ENCODE data around the gene MED15.

The MED15 gene

DNA sequence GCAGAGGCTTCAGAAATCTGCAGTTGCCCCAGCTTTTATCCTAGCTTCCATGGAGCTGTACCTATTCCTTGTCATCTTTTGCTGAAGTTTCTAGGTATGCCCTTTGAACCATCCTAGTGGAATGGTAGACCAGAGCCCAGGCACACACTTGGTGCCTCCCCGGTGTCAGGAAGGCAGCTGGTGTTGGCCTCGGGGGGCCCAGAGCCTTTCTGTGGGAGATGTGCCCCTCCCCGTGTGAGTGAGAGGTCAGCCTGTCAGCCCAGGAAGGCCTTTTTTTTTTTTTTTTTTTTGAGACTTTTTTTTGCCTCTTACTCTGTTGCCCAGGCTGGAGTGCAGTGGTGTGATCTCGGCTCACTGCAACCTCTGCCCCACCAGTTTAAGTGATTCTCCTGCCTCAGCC is 58.4 kb downstream of the MED15 start:
- Histone ChIP-seq H3K27me3 (no peaks in the 10 kb centered on the region), H3K27ac (no peak overlapping the region), H3K4me3 (no peak overlapping the region), H3K9me3 (no peaks in the 10 kb centered on the region), H3K4me1 (peaks cover 0 to 43% (median 35%) of the 10 kb centered on the region in 4 donors), H3K36me3 (peaks cover 31 to 60% (median 54%) of the 10 kb centered on the region in 3 donors)
- TF ChIP-seq, protein P1, sequence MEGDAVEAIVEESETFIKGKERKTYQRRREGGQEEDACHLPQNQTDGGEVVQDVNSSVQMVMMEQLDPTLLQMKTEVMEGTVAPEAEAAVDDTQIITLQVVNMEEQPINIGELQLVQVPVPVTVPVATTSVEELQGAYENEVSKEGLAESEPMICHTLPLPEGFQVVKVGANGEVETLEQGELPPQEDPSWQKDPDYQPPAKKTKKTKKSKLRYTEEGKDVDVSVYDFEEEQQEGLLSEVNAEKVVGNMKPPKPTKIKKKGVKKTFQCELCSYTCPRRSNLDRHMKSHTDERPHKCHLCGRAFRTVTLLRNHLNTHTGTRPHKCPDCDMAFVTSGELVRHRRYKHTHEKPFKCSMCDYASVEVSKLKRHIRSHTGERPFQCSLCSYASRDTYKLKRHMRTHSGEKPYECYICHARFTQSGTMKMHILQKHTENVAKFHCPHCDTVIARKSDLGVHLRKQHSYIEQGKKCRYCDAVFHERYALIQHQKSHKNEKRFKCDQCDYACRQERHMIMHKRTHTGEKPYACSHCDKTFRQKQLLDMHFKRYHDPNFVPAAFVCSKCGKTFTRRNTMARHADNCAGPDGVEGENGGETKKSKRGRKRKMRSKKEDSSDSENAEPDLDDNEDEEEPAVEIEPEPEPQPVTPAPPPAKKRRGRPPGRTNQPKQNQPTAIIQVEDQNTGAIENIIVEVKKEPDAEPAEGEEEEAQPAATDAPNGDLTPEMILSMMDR (IDR thresholded peaks at IDR 0.05): no peak
- intact Hi-C loops (cut with DNase I; ENCODE audit: low total_unique reads): loop anchor here (5.0 kb wide), 1 partner anchor 68 kb away; the partner anchor contains the start of gene KLHL22
- no peak for DNase-seq

DNA sequence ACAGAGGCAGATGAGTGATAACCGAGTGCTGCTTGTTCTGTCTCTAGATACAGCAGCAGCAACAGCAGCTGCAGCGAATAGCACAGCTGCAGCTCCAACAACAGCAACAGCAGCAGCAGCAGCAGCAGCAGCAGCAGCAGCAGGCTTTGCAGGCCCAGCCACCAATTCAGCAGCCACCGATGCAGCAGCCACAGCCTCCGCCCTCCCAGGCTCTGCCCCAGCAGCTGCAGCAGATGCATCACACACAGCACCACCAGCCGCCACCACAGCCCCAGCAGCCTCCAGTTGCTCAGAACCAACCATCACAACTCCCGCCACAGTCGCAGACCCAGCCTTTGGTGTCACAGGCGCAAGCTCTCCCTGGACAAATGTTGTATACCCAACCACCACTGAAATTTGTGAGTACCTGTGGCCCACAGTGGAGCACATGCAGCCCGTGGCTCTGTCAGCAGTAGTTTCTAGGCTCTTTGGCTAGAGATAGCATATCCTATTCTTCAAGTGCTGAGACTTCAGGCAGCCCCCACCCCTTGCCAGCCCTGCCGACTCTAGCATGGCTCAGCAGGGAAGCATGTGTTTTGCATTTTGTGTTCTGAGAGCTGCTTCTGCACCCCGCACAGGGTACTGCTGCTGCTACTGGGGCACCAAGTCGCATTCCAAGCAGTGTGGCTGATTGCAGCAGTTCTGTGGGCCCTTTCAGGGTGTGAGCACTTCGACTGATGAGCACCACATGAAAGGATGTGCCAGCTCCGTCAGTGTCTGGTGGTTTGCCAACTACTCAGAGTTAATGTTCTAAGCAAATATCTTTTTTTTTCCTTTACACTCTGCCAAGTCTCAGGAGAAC is 59.2 kb downstream of the MED15 start:
- peaks cover 0 to 43% (median 35%) of the 10 kb centered on the region in 4 donors for H3K4me1 ChIP-seq
- no peak overlapping the region for H3K4me3 ChIP-seq
- H3K36me3 ChIP-seq: peaks cover 35 to 66% (median 61%) of the 10 kb centered on the region in 3 donors
- TF ChIP-seq, protein P1 (IDR thresholded peaks at IDR 0.05): no peak
- DNase-seq: no peak
- intact Hi-C loops (cut with DNase I; ENCODE audit: low total_unique reads): loop anchor here (5.0 kb wide), 1 partner anchor 69 kb away; the partner anchor contains the start of gene KLHL22
- H3K27me3 ChIP-seq: no peaks in the 10 kb centered on the region
- H3K27ac ChIP-seq: peak overlapping the region; percentile 71 to 78
- H3K9me3 ChIP-seq: no peaks in the 10 kb centered on the region

DNA sequence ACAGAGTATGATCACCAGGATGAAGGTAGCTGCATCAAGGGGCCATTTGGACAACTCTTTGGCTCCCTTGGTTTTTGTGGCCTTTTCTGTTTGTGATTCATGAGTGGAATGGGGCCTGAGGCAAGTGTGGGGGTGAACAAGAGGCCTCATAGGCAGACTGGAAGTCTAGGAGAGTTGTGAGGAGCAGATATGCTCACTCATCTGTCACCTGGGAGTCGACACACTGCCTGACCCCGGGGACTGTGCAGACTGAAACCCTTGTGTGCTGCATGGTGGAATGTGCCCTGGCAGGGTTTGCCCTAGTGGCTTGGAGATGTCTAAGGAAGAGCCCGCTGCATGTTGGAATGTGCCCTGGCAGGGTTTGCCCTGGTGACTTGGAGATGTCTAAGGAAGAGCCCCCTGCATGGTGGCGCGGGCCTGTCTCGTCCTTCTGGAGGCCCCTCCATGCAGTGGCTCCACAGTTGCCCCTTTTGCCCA is 60.0 kb downstream of the MED15 start:
- Histone ChIP-seq H3K9me3 (no peaks in the 10 kb centered on the region), H3K36me3 (peaks cover 33 to 69% (median 68%) of the 10 kb centered on the region in 3 donors), H3K27ac (peak overlapping the region; percentile 71 to 78), H3K4me3 (no peak overlapping the region), H3K4me1 (peaks cover 0 to 43% (median 35%) of the 10 kb centered on the region in 4 donors), H3K27me3 (no peaks in the 10 kb centered on the region)
- DNase-seq: no peak
- intact Hi-C loops (cut with DNase I; ENCODE audit: low total_unique reads): loop anchor here (5.0 kb wide), 1 partner anchor 70 kb away; the partner anchor contains the start of gene KLHL22
- TF ChIP-seq, protein P1 (IDR thresholded peaks at IDR 0.05): no peak

DNA sequence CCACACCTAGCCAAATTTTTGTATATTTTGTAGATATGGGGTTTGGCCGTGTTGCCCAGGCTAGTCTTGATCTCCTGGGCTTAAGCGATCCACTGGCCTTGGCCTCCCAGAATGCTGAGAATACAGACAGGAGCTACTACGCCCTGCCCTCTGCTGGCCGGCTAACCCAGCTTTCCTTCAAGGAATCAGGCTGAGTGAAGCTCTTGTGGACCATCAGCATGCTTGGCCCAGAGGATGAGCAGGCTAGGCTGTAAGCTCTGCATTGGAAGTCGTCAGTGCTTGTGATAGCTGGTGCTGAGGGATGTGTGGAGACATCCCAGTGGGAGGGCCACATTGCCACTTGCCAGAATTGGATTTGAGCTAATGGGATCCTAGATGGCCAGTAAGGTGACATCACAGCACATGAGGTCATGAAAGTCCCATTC is 60.6 kb downstream of the MED15 start:
- Histone ChIP-seq H3K9me3 (no peaks in the 10 kb centered on the region), H3K36me3 (peaks cover 33 to 71% (median 69%) of the 10 kb centered on the region in 3 donors), H3K4me3 (no peak overlapping the region), H3K4me1 (peaks cover 0 to 43% (median 35%) of the 10 kb centered on the region in 4 donors), H3K27me3 (no peaks in the 10 kb centered on the region), H3K27ac (peak overlapping the region; percentile 71 to 78)
- intact Hi-C loops (cut with DNase I; ENCODE audit: low total_unique reads): loop anchor here (5.0 kb wide), 1 partner anchor 71 kb away; the partner anchor contains the start of gene KLHL22
- TF ChIP-seq, protein P1 (IDR thresholded peaks at IDR 0.05): peak in 1 of 2 experiments; percentile 9
- DNase-seq: no peak

DNA sequence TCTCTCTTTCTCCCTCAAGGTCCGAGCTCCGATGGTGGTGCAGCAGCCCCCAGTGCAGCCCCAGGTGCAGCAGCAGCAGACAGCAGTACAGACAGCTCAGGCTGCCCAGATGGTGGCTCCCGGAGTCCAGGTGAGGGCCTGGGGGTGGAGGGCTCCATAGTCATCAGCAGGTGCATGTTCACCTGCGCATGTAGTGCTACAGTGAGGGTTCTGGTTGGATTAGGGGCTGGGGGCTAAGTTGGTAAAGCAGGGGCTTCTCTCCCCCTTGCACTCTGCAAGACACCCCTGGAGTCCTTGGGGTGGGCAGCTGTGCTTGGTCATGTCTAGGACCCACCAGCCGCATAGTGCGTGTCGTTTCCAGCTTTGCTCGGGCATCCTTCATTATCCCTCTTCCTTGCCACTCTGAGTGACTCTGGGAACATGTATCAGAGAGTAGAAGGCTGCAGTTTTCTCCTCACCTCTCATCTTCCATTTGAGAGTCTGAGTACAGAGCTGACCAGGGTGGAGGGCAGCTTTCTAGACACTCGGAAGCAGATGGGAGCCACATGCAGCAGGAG is 61.2 kb downstream of the MED15 start:
- H3K9me3 ChIP-seq: no peaks in the 10 kb centered on the region
- H3K4me1 ChIP-seq: peaks cover 0 to 43% (median 35%) of the 10 kb centered on the region in 4 donors
- H3K27ac ChIP-seq: peak overlapping the region; percentile 71 to 78
- TF ChIP-seq, protein P1 (IDR thresholded peaks at IDR 0.05): no peak
- DNase-seq: no peak
- no peak overlapping the region for H3K4me3 ChIP-seq
- H3K36me3 ChIP-seq: peaks cover 36 to 69% (median 69%) of the 10 kb centered on the region in 3 donors
- no peaks in the 10 kb centered on the region for H3K27me3 ChIP-seq
- intact Hi-C loops (cut with DNase I; ENCODE audit: low total_unique reads): loop anchor here (5.0 kb wide), 1 partner anchor 71 kb away; the partner anchor contains the start of gene KLHL22
